ENCODE results near the gene CPNE1. TPM values are rescaled to one million over a fixed set of nuclear protein-coding genes. Genes with fewer than 3 reads are reported as not detected.

Gene CPNE1
- total RNA-seq, 2 donors from 2014 or later, result 238 to 441 TPM

- no peaks in the 10 kb centered on the region for H3K36me3 ChIP-seq (ENCODE audit: control insufficient read depth, insufficient read depth, low read length)
- WGBS, 2 experiments (ENCODE audit: insufficient coverage in 1 of 2, insufficient read length in 1 of 2), result 100% methylated on average over 1 of the region's 1 CpG
- H3K4me1 Mint-ChIP-seq, result peaks cover 4% of the 10 kb centered on the region
- peaks cover 12% of the 10 kb centered on the region for H3K36me3 Mint-ChIP-seq (ENCODE audit: low read depth)
- H3K27me3 Mint-ChIP-seq (ENCODE audit: insufficient read depth), result no peaks in the 10 kb centered on the region
- no peak for TF ChIP-seq CTCF (conservative IDR thresholded peaks at IDR 0.05)
- peaks cover under 1% of the 10 kb centered on the region for H3K9me3 ChIP-seq (ENCODE audit: control insufficient read depth, low read length)
- H3K27me3 ChIP-seq (ENCODE audit: control insufficient read depth, insufficient read depth, low read length, poor library complexity, severe bottlenecking), result no peaks in the 10 kb centered on the region
- peaks cover 2% of the 10 kb centered on the region for H3K9me3 Mint-ChIP-seq
- no peak overlapping the region for H3K4me3 Mint-ChIP-seq
- no peak overlapping the region for H3K27ac ChIP-seq (ENCODE audit: low read depth, low read length)
- no peak overlapping the region for H3K4me3 ChIP-seq (ENCODE audit: low read length)
- no peak overlapping the region for H3K9ac ChIP-seq (ENCODE audit: extremely low read depth, low read length, poor library complexity, severe bottlenecking)
- no peak for DNase-seq
- no peak overlapping the region for H3K27ac Mint-ChIP-seq
- no peaks in the 10 kb centered on the region for H3K4me1 ChIP-seq (ENCODE audit: control insufficient read depth, insufficient read depth, low read length)
Observed at GRCh38 chr20:35681960-35682359, 17.3 kb upstream of the CPNE1 start.

GRCh38 chr20:35680452-35681183 is 15.9 kb upstream of the CPNE1 start:
- Histone ChIP-seq H3K4me1 (ENCODE audit: control insufficient read depth, insufficient read depth, low read length) (no peaks in the 10 kb centered on the region), H3K27ac (ENCODE audit: low read depth, low read length) (no peak overlapping the region), H3K27me3 (ENCODE audit: control insufficient read depth, insufficient read depth, low read length, poor library complexity, severe bottlenecking) (no peaks in the 10 kb centered on the region), H3K9me3 (ENCODE audit: control insufficient read depth, low read length) (no peaks in the 10 kb centered on the region), H3K9ac (ENCODE audit: extremely low read depth, low read length, poor library complexity, severe bottlenecking) (no peak overlapping the region), H3K4me3 (ENCODE audit: low read length) (no peak overlapping the region), H3K36me3 (ENCODE audit: control insufficient read depth, insufficient read depth, low read length) (no peaks in the 10 kb centered on the region)
- Mint-ChIP-seq H3K27me3 (ENCODE audit: insufficient read depth) (no peaks in the 10 kb centered on the region), H3K4me3 (no peak overlapping the region), H3K36me3 (ENCODE audit: low read depth) (peaks cover 4% of the 10 kb centered on the region), H3K9me3 (no peaks in the 10 kb centered on the region), H3K27ac (no peak overlapping the region), H3K4me1 (peaks cover 4% of the 10 kb centered on the region)
- no peak for DNase-seq
- no peak for TF ChIP-seq CTCF (conservative IDR thresholded peaks at IDR 0.05)
- WGBS, 2 experiments (ENCODE audit: insufficient coverage in 1 of 2, insufficient read length in 1 of 2), result 87% methylated on average over 2 to 4 of the region's 4 CpGs

GRCh38 chr20:35674921-35675320 is 10.2 kb upstream of the CPNE1 start:
- Histone ChIP-seq H3K4me1 (ENCODE audit: control insufficient read depth, insufficient read depth, low read length) (no peaks in the 10 kb centered on the region), H3K9me3 (ENCODE audit: control insufficient read depth, low read length) (no peaks in the 10 kb centered on the region), H3K36me3 (ENCODE audit: control insufficient read depth, insufficient read depth, low read length) (peaks cover 4% of the 10 kb centered on the region), H3K27ac (ENCODE audit: low read depth, low read length) (no peak overlapping the region), H3K4me3 (ENCODE audit: low read length) (no peak overlapping the region), H3K9ac (ENCODE audit: extremely low read depth, low read length, poor library complexity, severe bottlenecking) (no peak overlapping the region), H3K27me3 (ENCODE audit: control insufficient read depth, insufficient read depth, low read length, poor library complexity, severe bottlenecking) (no peaks in the 10 kb centered on the region)
- no peak for DNase-seq
- H3K4me1 Mint-ChIP-seq, result no peaks in the 10 kb centered on the region
- WGBS, 2 experiments (ENCODE audit: insufficient coverage in 1 of 2, insufficient read length in 1 of 2), result 95% methylated on average over 4 of the region's 8 CpGs; no CpG with 5 or more reads in 1 of the 2 experiments
- no peak overlapping the region for H3K27ac Mint-ChIP-seq
- H3K36me3 Mint-ChIP-seq (ENCODE audit: low read depth), result peaks cover 27% of the 10 kb centered on the region
- no peak for TF ChIP-seq CTCF (conservative IDR thresholded peaks at IDR 0.05)
- no peaks in the 10 kb centered on the region for H3K27me3 Mint-ChIP-seq (ENCODE audit: insufficient read depth)
- H3K4me3 Mint-ChIP-seq, result no peak overlapping the region
- no peaks in the 10 kb centered on the region for H3K9me3 Mint-ChIP-seq

Measured in endodermal cell (in vitro differentiated cells).